Mesodermal cell (in vitro differentiated cells): ENCODE data around the gene RILPL1.

Source experiments
- H3K27ac ChIP-seq: 2 replicates; pipeline ENCODE4 v1.7.0; 2013; ENCODE audit warnings: mild to moderate bottlenecking, low read depth, low read length, moderate library complexity; ENCODE audit not compliant: severe bottlenecking
- H3K36me3 ChIP-seq: 2 replicates; pipeline ENCODE4 v1.7.1; 2013; ENCODE audit warnings: mild to moderate bottlenecking, low read length, moderate library complexity; ENCODE audit not compliant: control insufficient read depth, insufficient read depth
- H3K4me1 ChIP-seq: one replicate; pipeline ENCODE4 v1.7.1; 2013; ENCODE audit warnings: mild to moderate bottlenecking, low read length; ENCODE audit not compliant: insufficient read depth, control insufficient read depth, poor library complexity, severe bottlenecking
- H3K4me3 ChIP-seq: 2 replicates; pipeline ENCODE4 v1.7.0; 2013; ENCODE audit warnings: low read length, control low read depth, mild to moderate bottlenecking; ENCODE audit not compliant: insufficient read depth, poor library complexity, severe bottlenecking; ENCODE audit errors: extremely low read depth
- H3K9me3 ChIP-seq: 2 replicates; pipeline ENCODE4 v1.7.1; 2013; ENCODE audit warnings: mild to moderate bottlenecking, low read length, moderate library complexity; ENCODE audit not compliant: control insufficient read depth
- WGBS, 2 experiments: methylation state at CpG; one replicate each; pipeline ENCODE4 v1.1.5; 2013; ENCODE audit warnings: missing lambda C conversion rate in 2 of 2; ENCODE audit not compliant: insufficient coverage in 2 of 2; 5-methylcytosine and 5-hydroxymethylcytosine counted together

Gene RILPL1

GRCh38 chr12:123530668-123531067, 2.9 kb downstream of the RILPL1 start:
- WGBS, 2 experiments: 100% methylated on average over 3 to 5 of the region's 5 CpGs
- Histone ChIP-seq H3K4me3 (no peak overlapping the region), H3K36me3 (peaks cover 45% of the 10 kb centered on the region)

GRCh38 chr12:123529686-123530085, 3.8 kb downstream of the RILPL1 start:
- Histone ChIP-seq H3K4me3 (no peak overlapping the region), H3K27ac (no peak overlapping the region), H3K4me1 (no peaks in the 10 kb centered on the region), H3K9me3 (no peaks in the 10 kb centered on the region), H3K36me3 (peaks cover 45% of the 10 kb centered on the region)
- 100% methylated on average over 1 of the region's 3 CpGs for WGBS, 2 experiments

More at GRCh38 chr12:123530668-123531067, 2.9 kb downstream of the RILPL1 start:
- no peaks in the 10 kb centered on the region for H3K9me3 ChIP-seq
- H3K4me1 ChIP-seq: no peaks in the 10 kb centered on the region
- no peak overlapping the region for H3K27ac ChIP-seq

GRCh38 chr12:123528858-123529257, 4.7 kb downstream of the RILPL1 start:
- WGBS, 2 experiments: 93 to 99% methylated on average over 5 of the region's 5 CpGs
- Histone ChIP-seq H3K27ac (no peak overlapping the region), H3K4me1 (no peaks in the 10 kb centered on the region), H3K9me3 (no peaks in the 10 kb centered on the region), H3K36me3 (peaks cover 46% of the 10 kb centered on the region), H3K4me3 (no peak overlapping the region)

GRCh38 chr12:123526542-123527080, 6.9 kb downstream of the RILPL1 start:
- Histone ChIP-seq H3K4me1 (no peaks in the 10 kb centered on the region), H3K9me3 (no peaks in the 10 kb centered on the region), H3K4me3 (no peak overlapping the region), H3K27ac (no peak overlapping the region), H3K36me3 (peaks cover 59% of the 10 kb centered on the region)
- 86 to 100% methylated on average over 2 to 7 of the region's 7 CpGs for WGBS, 2 experiments

- H3K4me3 ChIP-seq: no peak overlapping the region
- H3K4me1 ChIP-seq: peaks cover 7% of the 10 kb centered on the region
- WGBS, 2 experiments: 95 to 97% methylated on average over 7 of the region's 7 CpGs
- no peak overlapping the region for H3K27ac ChIP-seq
- H3K36me3 ChIP-seq: peaks cover 57% of the 10 kb centered on the region
- no peaks in the 10 kb centered on the region for H3K9me3 ChIP-seq
Measured at GRCh38 chr12:123524378-123524777, 9.1 kb downstream of the RILPL1 start.

- H3K9me3 ChIP-seq: no peaks in the 10 kb centered on the region
- peaks cover 15% of the 10 kb centered on the region for H3K4me1 ChIP-seq
- 96 to 97% methylated on average over 7 to 8 of the region's 10 CpGs for whole genome bisulfite sequencing, 2 experiments
- no peak overlapping the region for H3K27ac ChIP-seq
- peaks cover 56% of the 10 kb centered on the region for H3K36me3 ChIP-seq
- H3K4me3 ChIP-seq: no peak overlapping the region
Measured at GRCh38 chr12:123523518-123523917, 10.0 kb downstream of the RILPL1 start.

GRCh38 chr12:123522164-123522563, 11.4 kb downstream of the RILPL1 start:
- Histone ChIP-seq H3K4me1 (peaks cover 15% of the 10 kb centered on the region), H3K27ac (no peak overlapping the region), H3K9me3 (no peaks in the 10 kb centered on the region), H3K4me3 (no peak overlapping the region), H3K36me3 (peaks cover 59% of the 10 kb centered on the region)
- WGBS, 2 experiments: 96 to 98% methylated on average over 7 of the region's 7 CpGs

- Histone ChIP-seq H3K27ac (no peak overlapping the region), H3K4me3 (no peak overlapping the region), H3K36me3 (peaks cover 65% of the 10 kb centered on the region), H3K9me3 (no peaks in the 10 kb centered on the region), H3K4me1 (peaks cover 15% of the 10 kb centered on the region)
- 94 to 95% methylated on average over 9 to 13 of the region's 14 CpGs for WGBS, 2 experiments
Measured at GRCh38 chr12:123520567-123521474, 12.7 kb downstream of the RILPL1 start.

GRCh38 chr12:123519141-123520001, 14.1 kb downstream of the RILPL1 start:
- WGBS, 2 experiments: 84 to 87% methylated on average over 20 to 22 of the region's 24 CpGs
- Histone ChIP-seq H3K4me1 (peaks cover 15% of the 10 kb centered on the region), H3K4me3 (no peak overlapping the region), H3K9me3 (no peaks in the 10 kb centered on the region), H3K27ac (peak overlapping the region; percentile 91), H3K36me3 (peaks cover 65% of the 10 kb centered on the region)

GRCh38 chr12:123516216-123516780, 17.2 kb downstream of the RILPL1 start:
- 68 to 85% methylated on average over 8 to 11 of the region's 11 CpGs for WGBS, 2 experiments
- Histone ChIP-seq H3K9me3 (no peaks in the 10 kb centered on the region), H3K4me3 (no peak overlapping the region), H3K4me1 (peaks cover 19% of the 10 kb centered on the region), H3K36me3 (peaks cover 70% of the 10 kb centered on the region), H3K27ac (no peak overlapping the region)
